ENCODE data around the gene LAMB2. TPM values are rescaled to one million over a fixed set of nuclear protein-coding genes. Genes with fewer than 3 reads are reported as not detected.

LAMB2 gene
- total and polyA plus RNA-seq, 2 experiments from 2014 or later = 615 to 1,233 TPM

GRCh38 chr3:49171119-49171774 lies 38.4 kb upstream of the LAMB2 start, which contains the start of gene KLHDC8B:
KLHDC8B (plus strand) TSS chr3:49171598; CDS start chr3:49172770, 1,172 bp downstream.
- no peaks in the 10 kb centered on the region for H3K9me3 ChIP-seq (ENCODE audit: low read depth)
- H3K4me3 ChIP-seq = peak within 1 kb of the TSS; percentile 67
- DNase-seq (ENCODE audit: low read depth in 1 of 2, low spot score in 1 of 2) = peak; percentile 94 to 95
- TF ChIP-seq CTCF (IDR thresholded peaks at IDR 0.05; ENCODE audit: low read depth, low read length) = peak; percentile 95
- no peaks in the 10 kb centered on the region for H3K27me3 ChIP-seq
- H3K4me1 ChIP-seq (ENCODE audit: low read depth) = peaks cover 36% of the 10 kb centered on the region
- peaks cover 8% of the 10 kb centered on the region for H3K36me3 ChIP-seq
- H3K27ac ChIP-seq = peak within 1 kb of the TSS; percentile 71

- Histone ChIP-seq H3K27me3 (no peaks in the 10 kb centered on the region), H3K9me3 (ENCODE audit: low read depth) (no peaks in the 10 kb centered on the region), H3K4me1 (ENCODE audit: low read depth) (peaks cover 35% of the 10 kb centered on the region), H3K36me3 (peaks cover 5% of the 10 kb centered on the region), H3K4me3 (peak overlapping the region; percentile 67), H3K27ac (peak overlapping the region; percentile 71)
- TF ChIP-seq CTCF (IDR thresholded peaks at IDR 0.05; ENCODE audit: low read depth, low read length) = no peak
- DNase-seq (ENCODE audit: low read depth in 1 of 2, low spot score in 1 of 2) = no peak
Observed at GRCh38 chr3:49170744-49171118, 37.9 kb upstream of the LAMB2 start.

- peaks cover 2% of the 10 kb centered on the region for H3K36me3 ChIP-seq
- no peaks in the 10 kb centered on the region for H3K27me3 ChIP-seq
- peak overlapping the region; percentile 74 for H3K4me3 ChIP-seq
- no peak for DNase-seq (ENCODE audit: low read depth in 1 of 2, low spot score in 1 of 2)
- H3K27ac ChIP-seq = no peak overlapping the region
- no peaks in the 10 kb centered on the region for H3K9me3 ChIP-seq (ENCODE audit: low read depth)
- TF ChIP-seq CTCF (IDR thresholded peaks at IDR 0.05; ENCODE audit: low read depth, low read length) = no peak
- H3K4me1 ChIP-seq (ENCODE audit: low read depth) = peaks cover 12% of the 10 kb centered on the region
Observed at GRCh38 chr3:49166752-49167556, 34.1 kb upstream of the LAMB2 start.

- H3K4me3 ChIP-seq = peak within 1 kb of the TSS; percentile 74
- peaks cover 2% of the 10 kb centered on the region for H3K36me3 ChIP-seq
- TF ChIP-seq CTCF (IDR thresholded peaks at IDR 0.05; ENCODE audit: low read depth, low read length) = no peak
- peak within 1 kb of the TSS; percentile 85 for H3K27ac ChIP-seq
- peak; percentile 79 to 81 for DNase-seq (ENCODE audit: low read depth in 1 of 2, low spot score in 1 of 2)
- no peaks in the 10 kb centered on the region for H3K9me3 ChIP-seq (ENCODE audit: low read depth)
- H3K27me3 ChIP-seq = no peaks in the 10 kb centered on the region
- H3K4me1 ChIP-seq (ENCODE audit: low read depth) = peaks cover 12% of the 10 kb centered on the region
Observed at GRCh38 chr3:49165771-49166751, 33.2 kb upstream of the LAMB2 start, which contains the start of gene CCDC71. CCDC71 (minus strand) TSS chr3:49166331; CDS start chr3:49164208, 2,123 bp downstream.

All from cardiac muscle cell (in vitro differentiated cells and primary cell).